Mesendoderm (in vitro differentiated cells): ENCODE results near the gene GULP1.
"Not testable (repeated sequence)": the region's sequence is repeated elsewhere in the genome, so short reads cannot be mapped to it uniquely, and the experiment has no call there.

Source experiments
- DNase-seq: peaks from one replicate; pipeline ENCODE4 v3.0.0; 2013
- H2AK5ac ChIP-seq: 2 replicates; pipeline ENCODE4 v1.6.1; 2013; ENCODE audit warnings: low read length, inconsistent platforms
- H2BK120ac ChIP-seq: 2 replicates; pipeline ENCODE4 v1.6.1; 2013; ENCODE audit warnings: low read depth, mild to moderate bottlenecking, low read length, moderate library complexity, mixed read lengths
- H2BK15ac ChIP-seq: replicated peaks from 2 replicates; pipeline ENCODE4 v1.6.1; 2013; ENCODE audit warnings: low read depth, mild to moderate bottlenecking, moderate library complexity
- H2BK5ac ChIP-seq: 2 replicates; pipeline ENCODE4 v1.6.1; 2013; ENCODE audit warnings: low read length, inconsistent platforms
- H3K18ac ChIP-seq: 2 replicates; pipeline ENCODE4 v1.6.1; 2013; ENCODE audit warnings: mild to moderate bottlenecking, low read length, mixed read lengths
- H3K23ac ChIP-seq: one replicate; pipeline ENCODE4 v1.6.1; 2013; ENCODE audit warnings: low read length
- H3K27ac ChIP-seq: 2 replicates; pipeline ENCODE4 v1.5.1; 2013; ENCODE audit warnings: low read depth, mild to moderate bottlenecking, inconsistent platforms, low read length, moderate library complexity
- H3K27me3 ChIP-seq: 2 replicates; pipeline ENCODE4 v1.6.1; 2013; ENCODE audit warnings: low read length, control low read depth, mild to moderate bottlenecking, inconsistent platforms; ENCODE audit not compliant: insufficient read depth, poor library complexity
- H3K36me3 ChIP-seq: 2 replicates; pipeline ENCODE4 v1.6.1; 2013; ENCODE audit warnings: low read length, inconsistent platforms; ENCODE audit not compliant: control insufficient read depth, insufficient read depth
- H3K4ac ChIP-seq: one replicate; pipeline ENCODE4 v1.6.1; 2013; ENCODE audit warnings: low read depth, mild to moderate bottlenecking, low read length, moderate library complexity
- H3K4me1 ChIP-seq: 2 replicates; pipeline ENCODE4 v1.6.1; 2013; ENCODE audit warnings: low read depth, low read length, inconsistent platforms; ENCODE audit not compliant: control insufficient read depth
- H3K4me2 ChIP-seq: 2 replicates; pipeline ENCODE4 v1.6.1; 2013; ENCODE audit warnings: low read length
- H3K4me3 ChIP-seq: 2 replicates; pipeline ENCODE4 v1.5.1; 2013; ENCODE audit warnings: mild to moderate bottlenecking, low read length
- H3K56ac ChIP-seq: one replicate; pipeline ENCODE4 v1.6.1; 2013; ENCODE audit warnings: low read length
- H3K79me1 ChIP-seq: 2 replicates; pipeline ENCODE4 v1.6.1; 2013; ENCODE audit warnings: low read length, inconsistent platforms
- H3K79me2 ChIP-seq: 2 replicates; pipeline ENCODE4 v1.6.1; 2013; ENCODE audit warnings: mild to moderate bottlenecking, low read length; ENCODE audit not compliant: control insufficient read depth, insufficient read depth
- H3K9ac ChIP-seq: 2 replicates; pipeline ENCODE4 v1.6.1; 2013; ENCODE audit warnings: low read length, inconsistent platforms
- H4K5ac ChIP-seq: one replicate; pipeline ENCODE4 v1.6.1; 2013; ENCODE audit warnings: low read length
- H4K8ac ChIP-seq: one replicate; pipeline ENCODE4 v1.6.1; 2013; ENCODE audit warnings: low read depth, mild to moderate bottlenecking, control low read depth, low read length, moderate library complexity
- WGBS: extraction: QIAGEN DNeasy Blood & Tissue Kit; methylation state at CpG from one replicate; pipeline ENCODE4 v1.1.7; 2013; ENCODE audit warnings: low lambda C conversion rate, missing lambda C conversion rate; ENCODE audit not compliant: insufficient coverage; ENCODE audit errors: extremely low coverage; 5-methylcytosine and 5-hydroxymethylcytosine counted together

The GULP1 gene

DNA sequence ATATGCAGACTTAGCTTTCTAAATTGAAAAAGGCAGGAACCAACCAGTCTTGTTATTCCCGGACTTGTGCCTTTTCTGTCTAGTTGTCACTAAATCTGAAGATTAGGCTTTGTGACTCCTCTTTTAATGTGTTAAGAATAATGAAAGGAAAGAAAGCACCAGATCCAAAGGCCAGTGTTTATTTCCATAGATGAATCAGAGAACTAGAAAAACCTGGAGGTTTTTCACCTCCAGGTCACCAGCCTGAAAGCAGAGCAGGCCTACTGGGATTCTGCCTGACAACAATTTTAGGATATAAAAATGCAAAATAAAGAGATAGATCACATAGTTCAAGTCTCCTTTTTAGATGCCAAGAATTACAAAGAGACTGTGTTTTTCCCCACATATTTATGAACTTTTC lies 160.4 kb downstream of the GULP1 start:
- H3K4me2 ChIP-seq = no peak overlapping the region
- no peak overlapping the region for H3K27ac ChIP-seq
- H3K79me1 ChIP-seq = peaks cover 1% of the 10 kb centered on the region
- no peak overlapping the region for H4K5ac ChIP-seq
- no peak overlapping the region for H2AK5ac ChIP-seq
- no peak overlapping the region for H2BK15ac ChIP-seq
- no CpG with 5 or more reads among the region's 1 CpG for WGBS
- H4K8ac ChIP-seq = no peak overlapping the region
- H3K79me2 ChIP-seq = peaks cover 5% of the 10 kb centered on the region
- no peak for DNase-seq
- H2BK120ac ChIP-seq = no peak overlapping the region
- no peak overlapping the region for H3K4me3 ChIP-seq
- H2BK5ac ChIP-seq = no peak overlapping the region
- peak overlapping the region; percentile 39 for H3K18ac ChIP-seq
- H3K56ac ChIP-seq = no peak overlapping the region
- no peak overlapping the region for H3K4ac ChIP-seq
- H3K23ac ChIP-seq = no peak overlapping the region
- H3K9ac ChIP-seq = no peak overlapping the region
- H3K36me3 ChIP-seq = no peaks in the 10 kb centered on the region
- H3K27me3 ChIP-seq = no peaks in the 10 kb centered on the region
- no peaks in the 10 kb centered on the region for H3K4me1 ChIP-seq

DNA sequence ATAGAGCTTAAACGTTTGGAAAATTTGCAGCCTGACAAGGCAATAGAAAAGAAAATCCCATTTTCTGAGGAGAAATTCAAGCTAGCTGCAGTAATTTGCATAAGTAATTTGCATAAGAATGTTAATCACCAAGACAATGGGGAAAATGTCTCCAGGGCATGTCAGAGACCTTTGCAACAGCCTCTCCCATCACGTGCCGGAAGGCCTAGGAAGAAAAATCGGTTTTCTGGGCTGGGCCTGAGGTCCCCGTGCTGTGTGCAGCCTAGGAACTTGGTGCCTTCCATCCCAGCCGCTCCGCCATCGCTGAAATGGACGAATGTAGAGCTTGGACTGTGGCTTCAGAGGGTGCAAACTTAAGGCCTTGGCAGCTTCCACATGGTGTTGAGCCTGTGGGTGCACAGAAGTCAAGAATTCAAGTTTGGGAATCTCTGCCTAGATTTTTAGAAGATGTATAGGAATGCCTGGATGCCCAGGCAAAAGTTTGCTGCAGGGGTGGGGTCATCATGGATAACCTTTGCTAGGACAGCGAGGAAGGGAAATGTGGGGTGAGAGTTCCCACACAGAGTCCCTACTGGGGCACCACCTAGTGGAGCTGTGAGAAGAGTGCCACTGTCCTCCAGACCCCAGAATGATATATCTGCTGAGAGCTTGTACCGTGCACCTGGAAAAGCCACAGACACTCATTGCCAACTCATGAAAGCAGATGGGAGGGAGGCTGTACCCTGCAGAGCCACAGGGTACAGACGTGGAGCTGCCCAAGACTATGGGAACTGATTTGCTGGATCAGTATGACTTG lies 164.6 kb downstream of the GULP1 start:
- no peak overlapping the region for H3K27ac ChIP-seq
- WGBS = no CpG with 5 or more reads among the region's 12 CpGs

GRCh38 chr2:188459061-188459460 lies 167.4 kb downstream of the GULP1 start:
- no peak overlapping the region for H3K56ac ChIP-seq
- DNase-seq = no peak
- no peak overlapping the region for H3K4ac ChIP-seq
- H2BK5ac ChIP-seq = no peak overlapping the region
- no peak overlapping the region for H4K5ac ChIP-seq
- no peak overlapping the region for H3K27ac ChIP-seq
- H3K27me3 ChIP-seq = no peaks in the 10 kb centered on the region
- no peak overlapping the region for H2BK120ac ChIP-seq
- no peak overlapping the region for H2BK15ac ChIP-seq
- H3K18ac ChIP-seq = no peak overlapping the region
- WGBS = no CpG with 5 or more reads among the region's 2 CpGs
- no peaks in the 10 kb centered on the region for H3K36me3 ChIP-seq
- H3K4me2 ChIP-seq = no peak overlapping the region
- H3K23ac ChIP-seq = no peak overlapping the region
- H3K79me1 ChIP-seq = peaks cover 3% of the 10 kb centered on the region
- H3K4me3 ChIP-seq = no peak overlapping the region
- H4K8ac ChIP-seq = no peak overlapping the region
- no peak overlapping the region for H3K9ac ChIP-seq
- peaks cover 15% of the 10 kb centered on the region for H3K79me2 ChIP-seq
- H3K4me1 ChIP-seq = no peaks in the 10 kb centered on the region
- no peak overlapping the region for H2AK5ac ChIP-seq

More for the DNA sequence above, 164.6 kb downstream of the GULP1 start:
- Histone ChIP-seq H2BK120ac (no peak overlapping the region), H3K18ac (no peak overlapping the region), H3K79me1 (peaks cover 3% of the 10 kb centered on the region), H2BK15ac (no peak overlapping the region), H3K4ac (no peak overlapping the region), H3K79me2 (peaks cover 11% of the 10 kb centered on the region), H3K27me3 (no peaks in the 10 kb centered on the region), H3K4me3 (no peak overlapping the region), H4K5ac (no peak overlapping the region), H2BK5ac (no peak overlapping the region), H3K4me1 (no peaks in the 10 kb centered on the region), H2AK5ac (no peak overlapping the region), H3K9ac (no peak overlapping the region), H3K36me3 (no peaks in the 10 kb centered on the region), H3K56ac (no peak overlapping the region), H4K8ac (no peak overlapping the region), H3K23ac (no peak overlapping the region), H3K4me2 (no peak overlapping the region)
- peak; percentile 74 for DNase-seq

DNA sequence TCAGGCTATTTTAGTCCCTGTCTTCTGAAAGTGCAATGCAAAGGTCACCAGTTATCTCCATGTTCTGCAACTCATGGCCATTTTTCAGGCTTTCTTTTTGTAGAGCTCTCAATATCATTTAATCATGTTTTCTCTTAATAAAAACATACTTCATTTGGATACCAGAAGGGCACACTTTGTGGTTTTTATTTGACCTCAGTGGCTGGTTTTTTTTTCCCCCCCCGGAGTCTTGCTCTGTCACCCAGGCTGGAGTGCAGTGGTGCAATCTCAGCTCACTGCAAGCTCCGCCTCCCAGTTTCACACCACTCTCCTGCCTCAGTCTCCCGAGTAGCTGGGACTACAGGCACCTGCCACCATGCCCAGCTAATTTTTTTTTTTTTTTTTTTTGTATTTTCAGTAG lies 174.4 kb downstream of the GULP1 start:
- not testable (repeated sequence) for H3K4me1 ChIP-seq, H4K8ac ChIP-seq, H2BK15ac ChIP-seq, H3K4me2 ChIP-seq, H3K4me3 ChIP-seq, H3K27ac ChIP-seq, H3K23ac ChIP-seq, H3K56ac ChIP-seq, DNase-seq, H4K5ac ChIP-seq, H2BK5ac ChIP-seq, H3K18ac ChIP-seq, H2BK120ac ChIP-seq, H3K36me3 ChIP-seq, H3K9ac ChIP-seq, H2AK5ac ChIP-seq, H3K4ac ChIP-seq, H3K27me3 ChIP-seq
- Histone ChIP-seq H3K79me2 (peaks cover 28% of the 10 kb centered on the region), H3K79me1 (peaks cover 12% of the 10 kb centered on the region)
- WGBS = no CpG with 5 or more reads among the region's 3 CpGs

DNA sequence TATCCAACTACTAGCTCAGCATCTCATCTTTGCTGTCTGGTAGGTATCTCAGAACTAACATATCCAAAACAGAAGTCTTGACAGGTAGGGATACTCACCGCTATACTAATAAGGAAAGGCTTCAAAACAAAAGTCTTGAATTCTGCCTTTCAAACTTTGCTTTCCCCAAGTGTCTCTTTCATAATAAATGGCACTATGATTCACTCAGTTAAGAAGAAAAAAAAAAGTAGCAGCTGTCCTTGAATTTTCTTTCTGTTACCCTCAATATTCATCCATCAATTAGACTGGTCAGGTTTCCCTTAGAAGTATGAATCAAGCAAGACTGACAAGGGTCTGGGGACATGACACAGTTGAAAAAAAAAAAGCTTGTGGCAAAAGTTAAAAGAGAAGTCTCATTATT lies 175.1 kb downstream of the GULP1 start:
- peaks cover 26% of the 10 kb centered on the region for H3K79me2 ChIP-seq
- H3K9ac ChIP-seq = no peak overlapping the region
- H3K56ac ChIP-seq = no peak overlapping the region
- H3K4me1 ChIP-seq = no peaks in the 10 kb centered on the region
- peaks cover 12% of the 10 kb centered on the region for H3K79me1 ChIP-seq
- H3K27ac ChIP-seq = no peak overlapping the region
- WGBS = no CpG with 5 or more reads among the region's 1 CpG
- H3K4ac ChIP-seq = no peak overlapping the region
- no peak overlapping the region for H3K18ac ChIP-seq
- H3K4me3 ChIP-seq = no peak overlapping the region
- H3K27me3 ChIP-seq = no peaks in the 10 kb centered on the region
- no peak overlapping the region for H2BK15ac ChIP-seq
- no peak overlapping the region for H4K5ac ChIP-seq
- no peak overlapping the region for H2AK5ac ChIP-seq
- H4K8ac ChIP-seq = no peak overlapping the region
- H3K4me2 ChIP-seq = no peak overlapping the region
- no peak overlapping the region for H2BK5ac ChIP-seq
- DNase-seq = no peak
- H2BK120ac ChIP-seq = no peak overlapping the region
- no peak overlapping the region for H3K23ac ChIP-seq
- no peaks in the 10 kb centered on the region for H3K36me3 ChIP-seq

GRCh38 chr2:188471166-188471565 lies 179.5 kb downstream of the GULP1 start:
- WGBS = no CpG with 5 or more reads among the region's 4 CpGs

More at GRCh38 chr2:188471166-188471565, 179.5 kb downstream of the GULP1 start:
- Histone ChIP-seq H3K4me1 (no peaks in the 10 kb centered on the region), H3K36me3 (no peaks in the 10 kb centered on the region), H3K4me2 (no peak overlapping the region), H3K9ac (no peak overlapping the region), H4K8ac (no peak overlapping the region), H3K23ac (no peak overlapping the region), H3K4me3 (no peak overlapping the region), H3K79me2 (peaks cover 17% of the 10 kb centered on the region), H3K18ac (no peak overlapping the region), H2BK15ac (no peak overlapping the region), H2BK120ac (no peak overlapping the region), H3K4ac (no peak overlapping the region), H3K56ac (no peak overlapping the region), H3K27ac (no peak overlapping the region), H3K79me1 (peaks cover 7% of the 10 kb centered on the region), H2AK5ac (no peak overlapping the region), H2BK5ac (no peak overlapping the region), H4K5ac (no peak overlapping the region), H3K27me3 (no peaks in the 10 kb centered on the region)
- DNase-seq = no peak
